Neural crest cell (in vitro differentiated cells): Measurements from ENCODE around the gene SH3TC2. TPM values are rescaled to one million over a fixed set of nuclear protein-coding genes. Genes with fewer than 3 reads are reported as not detected.

ENCODE experiments used
- DNase-seq: peaks from one replicate; pipeline ENCODE4 v3.0.0; 2021; ENCODE audit warnings: low read depth, mixed read lengths, low spot score
- H3K27ac Mint-ChIP-seq: one replicate; pipeline ENCODE4 v1.8.0; 2021; ENCODE audit warnings: mild to moderate bottlenecking, mixed read lengths; ENCODE audit not compliant: unreplicated experiment
- H3K27me3 Mint-ChIP-seq: 2 replicates; pipeline ENCODE4 v1.8.0; 2021; ENCODE audit warnings: low read depth, mild to moderate bottlenecking, mixed read lengths
- H3K36me3 Mint-ChIP-seq: 2 replicates; pipeline ENCODE4 v1.8.0; 2021; ENCODE audit warnings: low read depth, mild to moderate bottlenecking, mixed read lengths
- H3K4me1 Mint-ChIP-seq: 2 replicates; pipeline ENCODE4 v1.8.0; 2021; ENCODE audit warnings: mixed read lengths
- H3K4me3 Mint-ChIP-seq: one replicate; pipeline ENCODE4 v1.8.0; 2021; ENCODE audit warnings: mild to moderate bottlenecking, mixed read lengths
- H3K9me3 Mint-ChIP-seq: 2 replicates; pipeline ENCODE4 v1.8.0; 2021; ENCODE audit warnings: mixed read lengths
- long read RNA-seq: library from polyadenylated mRNA; unstranded; transcript quantifications from one replicate; pipeline ENCODE4 v2.0.0, GENCODE V29; 2020
- total RNA-seq: library from RNA; stranded (reverse); gene quantifications from 2 replicates; pipeline ENCODE4 v1.2.1, GENCODE V29; 2021
- TF ChIP-seq, protein P1 (sequence below): fragments of 200-600 bp; sonication (generic); conservative IDR thresholded peaks from 2 replicates; pipeline ENCODE4 v1.5.0; 2021; ENCODE audit warnings: antibody characterized with exemption, mild to moderate bottlenecking

Gene SH3TC2
- total RNA-seq, result 8.5 and 9.3 TPM in 2 replicates
- long read RNA-seq, full-length matches to known transcripts, result 1 of 3 reads
- long read RNA-seq, partial matches to known transcripts, result 2 of 3 reads
- long read RNA-seq, other reads (novel, unspliced or antisense), result 0 of 3 reads

DNA sequence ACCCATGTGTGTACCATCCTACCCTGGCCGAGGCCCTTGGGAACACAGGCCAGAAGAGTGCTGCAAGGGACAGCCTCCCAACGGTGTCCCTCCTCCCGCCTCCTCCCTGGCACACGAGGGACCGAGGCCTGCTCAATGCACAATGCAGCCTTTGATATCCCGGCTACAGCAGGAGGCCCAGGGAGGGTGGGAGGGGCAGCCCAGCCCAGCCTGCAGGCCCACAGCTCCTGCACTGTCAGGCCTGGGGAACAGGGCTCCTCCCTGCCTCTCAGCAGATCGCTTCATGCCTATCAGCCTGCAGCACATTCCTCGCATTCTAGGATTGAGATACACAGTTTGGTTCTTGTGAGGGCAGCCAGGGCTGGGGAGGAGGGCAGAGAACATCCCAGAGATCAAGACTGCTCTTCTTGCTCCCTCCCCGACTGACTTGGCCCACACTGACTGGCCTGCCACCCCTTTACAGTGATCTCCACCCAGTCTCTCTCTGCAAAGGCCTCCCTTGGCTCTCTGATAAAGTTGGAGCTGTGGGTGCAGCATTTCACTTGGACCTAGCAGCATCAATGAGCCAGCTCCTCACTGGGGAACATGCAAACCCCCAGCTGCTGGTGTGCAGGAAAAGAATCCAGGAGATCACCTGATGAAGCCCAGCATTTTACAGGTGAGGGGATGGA, at the start of gene SH3TC2:
SH3TC2 (minus strand) TSS at position 46 of the 671 bp plus-strand sequence; CDS start at position 6, 40 bp downstream.
- DNase-seq, result peak; percentile 48
- Mint-ChIP-seq H3K4me1 (peaks cover 31% of the 10 kb centered on the region), H3K4me3 (peak within 1 kb of the TSS; percentile 48), H3K27ac (peak within 1 kb of the TSS; percentile 95), H3K9me3 (peaks cover 8% of the 10 kb centered on the region), H3K36me3 (peaks cover 11% of the 10 kb centered on the region), H3K27me3 (no peaks in the 10 kb centered on the region)
- TF ChIP-seq, protein P1, sequence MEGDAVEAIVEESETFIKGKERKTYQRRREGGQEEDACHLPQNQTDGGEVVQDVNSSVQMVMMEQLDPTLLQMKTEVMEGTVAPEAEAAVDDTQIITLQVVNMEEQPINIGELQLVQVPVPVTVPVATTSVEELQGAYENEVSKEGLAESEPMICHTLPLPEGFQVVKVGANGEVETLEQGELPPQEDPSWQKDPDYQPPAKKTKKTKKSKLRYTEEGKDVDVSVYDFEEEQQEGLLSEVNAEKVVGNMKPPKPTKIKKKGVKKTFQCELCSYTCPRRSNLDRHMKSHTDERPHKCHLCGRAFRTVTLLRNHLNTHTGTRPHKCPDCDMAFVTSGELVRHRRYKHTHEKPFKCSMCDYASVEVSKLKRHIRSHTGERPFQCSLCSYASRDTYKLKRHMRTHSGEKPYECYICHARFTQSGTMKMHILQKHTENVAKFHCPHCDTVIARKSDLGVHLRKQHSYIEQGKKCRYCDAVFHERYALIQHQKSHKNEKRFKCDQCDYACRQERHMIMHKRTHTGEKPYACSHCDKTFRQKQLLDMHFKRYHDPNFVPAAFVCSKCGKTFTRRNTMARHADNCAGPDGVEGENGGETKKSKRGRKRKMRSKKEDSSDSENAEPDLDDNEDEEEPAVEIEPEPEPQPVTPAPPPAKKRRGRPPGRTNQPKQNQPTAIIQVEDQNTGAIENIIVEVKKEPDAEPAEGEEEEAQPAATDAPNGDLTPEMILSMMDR, result no peak

DNA sequence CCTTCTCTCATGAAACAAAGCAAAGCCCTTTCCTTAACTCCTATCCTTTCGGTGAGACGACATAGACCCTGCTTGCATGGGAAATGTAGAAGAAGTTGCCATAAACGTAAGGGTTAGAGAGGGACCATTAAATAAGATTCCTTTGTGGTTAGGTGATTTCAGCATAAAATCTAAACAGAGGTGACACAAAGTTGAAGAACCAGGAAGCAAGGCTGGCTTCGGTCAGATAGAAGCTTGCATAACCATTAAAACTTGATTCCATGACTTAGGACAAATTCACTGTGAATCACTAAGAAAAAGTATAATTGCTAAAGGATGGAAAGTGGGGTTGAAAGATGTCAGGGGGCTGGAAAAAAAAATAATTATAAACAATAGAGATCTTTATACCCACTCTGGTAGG, 47.5 kb upstream of the SH3TC2 start:
- no peak overlapping the region for H3K27ac Mint-ChIP-seq
- H3K9me3 Mint-ChIP-seq, result no peaks in the 10 kb centered on the region
- DNase-seq, result no peak
- H3K27me3 Mint-ChIP-seq, result no peaks in the 10 kb centered on the region
- peaks cover 8% of the 10 kb centered on the region for H3K4me1 Mint-ChIP-seq
- H3K4me3 Mint-ChIP-seq, result no peak overlapping the region
- no peaks in the 10 kb centered on the region for H3K36me3 Mint-ChIP-seq
- TF ChIP-seq, protein P1, result no peak

DNA sequence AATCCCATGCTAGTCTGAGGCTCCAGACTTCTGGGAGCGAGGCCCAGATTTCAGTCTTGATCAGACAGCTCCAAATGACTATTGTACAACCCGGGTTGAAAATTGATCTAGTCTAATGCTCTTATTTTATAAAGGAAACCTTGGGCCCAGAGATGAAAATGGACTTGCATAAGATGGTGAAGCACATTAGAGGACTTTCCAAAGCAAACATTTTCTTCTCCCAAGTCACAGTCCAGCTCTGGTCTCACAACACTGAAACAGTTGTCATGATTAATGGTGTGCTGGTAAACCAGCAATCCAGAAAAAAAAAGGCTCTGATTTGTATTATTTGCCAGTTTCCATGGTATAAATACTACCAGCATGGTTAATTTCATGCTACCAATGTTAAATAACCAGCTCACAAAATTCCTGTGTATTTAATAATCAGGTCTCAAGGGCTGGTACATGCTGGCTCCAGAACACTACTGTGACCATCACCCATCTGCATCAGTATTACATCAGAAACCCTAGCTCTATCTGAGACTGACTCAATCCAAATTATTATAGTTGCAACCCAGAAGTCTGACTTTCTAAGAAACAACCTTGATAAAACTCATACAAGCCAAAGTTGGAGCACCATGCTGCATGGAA, 45.9 kb upstream of the SH3TC2 start:
- no peak for DNase-seq
- Mint-ChIP-seq H3K27me3 (no peaks in the 10 kb centered on the region), H3K9me3 (no peaks in the 10 kb centered on the region), H3K4me1 (no peaks in the 10 kb centered on the region), H3K36me3 (no peaks in the 10 kb centered on the region), H3K4me3 (no peak overlapping the region), H3K27ac (no peak overlapping the region)
- TF ChIP-seq, protein P1, result no peak

DNA sequence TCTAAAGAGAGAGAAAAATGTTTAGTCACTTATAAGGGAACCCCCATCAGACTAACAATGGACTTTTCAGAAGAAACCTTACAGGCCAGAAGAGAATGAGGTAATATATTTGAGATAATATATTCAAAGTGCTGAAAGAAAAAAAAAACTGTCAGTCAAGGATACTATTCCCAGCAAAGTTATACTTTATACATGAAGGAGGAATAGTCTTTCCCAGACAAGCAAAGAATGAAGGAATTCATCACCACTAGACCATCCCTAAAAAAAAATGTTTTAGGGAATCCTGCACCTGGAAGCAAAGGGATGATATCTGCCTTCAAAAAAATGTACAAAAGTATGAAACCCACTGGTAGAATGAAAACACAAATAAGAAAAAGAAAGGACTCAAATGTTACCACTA, 37.5 kb upstream of the SH3TC2 start:
- H3K9me3 Mint-ChIP-seq, result peaks cover 25% of the 10 kb centered on the region
- H3K27ac Mint-ChIP-seq, result no peak overlapping the region
- DNase-seq, result no peak
- TF ChIP-seq, protein P1, result no peak
- H3K27me3 Mint-ChIP-seq, result peaks cover 4% of the 10 kb centered on the region
- no peak overlapping the region for H3K4me3 Mint-ChIP-seq
- H3K4me1 Mint-ChIP-seq, result no peaks in the 10 kb centered on the region
- H3K36me3 Mint-ChIP-seq, result peaks cover 11% of the 10 kb centered on the region

DNA sequence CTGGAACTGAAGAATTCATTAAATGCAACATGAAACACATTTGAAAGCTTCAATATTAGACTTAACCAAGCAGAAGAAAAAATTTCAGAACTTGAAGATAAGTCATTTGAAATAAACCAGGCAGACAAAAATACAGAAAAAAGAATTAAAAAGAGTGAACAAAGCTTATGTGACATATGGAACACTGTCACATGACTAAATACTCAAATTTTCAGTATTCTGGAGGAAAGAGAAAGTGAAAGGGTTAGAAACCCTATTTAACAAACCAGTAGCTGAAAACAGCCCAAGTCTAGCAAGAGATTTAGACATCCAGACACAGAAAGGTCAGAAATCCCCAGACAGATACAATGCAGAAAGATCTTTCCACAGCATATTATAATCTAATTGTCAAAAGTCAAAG, 37.1 kb upstream of the SH3TC2 start:
- Mint-ChIP-seq H3K36me3 (peaks cover 11% of the 10 kb centered on the region), H3K27ac (no peak overlapping the region), H3K9me3 (peaks cover 25% of the 10 kb centered on the region), H3K4me1 (no peaks in the 10 kb centered on the region), H3K4me3 (no peak overlapping the region), H3K27me3 (peaks cover 4% of the 10 kb centered on the region)
- DNase-seq, result no peak
- TF ChIP-seq, protein P1, result no peak
